HCT116 (cell line): Measurements from ENCODE around the gene GLT6D1. TPM values are rescaled to one million over a fixed set of nuclear protein-coding genes. Genes with fewer than 3 reads are reported as not detected.

Experiments used
- ATAC-seq: fragments of 200-7000 bp; cut with Tn5 transposase; 2 replicates; pipeline ENCODE4 v1.9.1; 2020; ENCODE audit warnings: mild to moderate bottlenecking, moderate library complexity
- BruUV-seq: library from RNA; stranded (reverse); fragments of 400-500 nt; replicated peaks from 2 replicates; lab custom pipeline; 2021; lab: Mats Ljungman, UMichigan
- CTCF ChIA-PET: fragments of 300-600 bp; sonication (Branson Sonifier 250); formaldehyde crosslinking; loops from one replicate; lab custom pipeline; 2021; ENCODE audit warnings: antibody characterized with exemption; lab: Charles Lee
- POLR2A ChIA-PET: fragments of 300-600, 350-600 bp; sonication (Branson Sonifier 250); formaldehyde crosslinking; loops from one replicate; lab custom pipeline; 2021; ENCODE audit warnings: antibody characterized with exemption; lab: Charles Lee
- RAD21 ChIA-PET, 2 experiments: fragments of 300-600 bp; sonication (Branson Sonifier 250); formaldehyde crosslinking; loops; one replicate each; lab custom pipeline; 2023; ENCODE audit warnings: low total read pairs in 2 of 2; ENCODE audit not compliant: uncharacterized antibody in 2 of 2, unreplicated experiment in 2 of 2, low non-redundant PET in 1 of 2; lab: Charles Lee
- DNase-seq: peaks from one replicate; pipeline ENCODE4 v3.0.0-alpha.2; 2010; ENCODE audit warnings: low read depth, low spot score
- H2AFZ ChIP-seq: fragments of 200-600 bp; shearing (Covaris generic), sonication (generic); 2 replicates; pipeline ENCODE4 v1.6.1; 2017; ENCODE audit warnings: low read depth, mixed run types, mixed read lengths, antibody characterized with exemption, low read length; ENCODE audit not compliant: poor library complexity, severe bottlenecking
- H3K27ac ChIP-seq: 2 replicates; pipeline ENCODE4 v1.5.1; 2012; ENCODE audit warnings: low read depth, low read length
- H3K27me3 ChIP-seq: fragments of 200-600 bp; sonication (generic); 2 replicates; pipeline ENCODE4 v1.6.1; 2016; ENCODE audit warnings: mixed run types, low read length, mixed read lengths; ENCODE audit not compliant: insufficient read depth
- H3K36me3 ChIP-seq, 2 experiments: fragments of 200-500 bp in 1 of 2; fragments of 200-600 bp in 1 of 2; sonication (Bioruptor generic) in 1 of 2; sonication (generic) in 1 of 2; 2 replicates each; pipeline versions ENCODE4 v1.5.1 to v1.6.1; 2014 to 2016; ENCODE audit warnings: low read length in 2 of 2, inconsistent platforms in 1 of 2, mixed read lengths in 1 of 2, mixed run types in 1 of 2; ENCODE audit not compliant: insufficient read depth in 2 of 2, control insufficient read depth in 1 of 2
- H3K4me1 ChIP-seq, 2 experiments: fragments of 200-600 bp in 1 of 2; sonication (generic) in 1 of 2; 2 replicates each; pipeline versions ENCODE4 v1.5.1 to v1.6.1; 2012 to 2017; ENCODE audit warnings: low read length in 2 of 2, inconsistent platforms in 1 of 2, mild to moderate bottlenecking in 1 of 2, mixed read lengths in 1 of 2, mixed run types in 1 of 2, moderate library complexity in 1 of 2; ENCODE audit not compliant: insufficient read depth in 2 of 2, control insufficient read depth in 1 of 2
- H3K4me2 ChIP-seq: fragments of 200-600 bp; sonication (generic); 2 replicates; pipeline ENCODE4 v1.6.1; 2017; ENCODE audit warnings: mixed run types, low read length, mixed read lengths
- H3K4me3 ChIP-seq, 2 experiments: fragments of 200-600 bp in 1 of 2; sonication (generic) in 1 of 2; replicated peaks in 1 of 2; 2 replicates each; pipeline ENCODE4 v1.5.1; 2011 to 2016; ENCODE audit warnings: low read length in 2 of 2, control low read depth in 1 of 2, low read depth in 1 of 2, mild to moderate bottlenecking in 1 of 2, mixed read lengths in 1 of 2, mixed run types in 1 of 2
- H3K79me2 ChIP-seq: fragments of 200-600 bp; sonication (generic); 2 replicates; pipeline ENCODE4 v1.6.1; 2017; ENCODE audit warnings: mild to moderate bottlenecking, mixed run types, low read length, moderate library complexity, mixed read lengths; ENCODE audit not compliant: insufficient read depth
- H3K9ac ChIP-seq: fragments of 200-600 bp; sonication (generic); 2 replicates; pipeline ENCODE4 v1.6.1; 2016; ENCODE audit warnings: low read length, mixed read lengths
- H3K9me2 ChIP-seq: fragments of 200-600 bp; sonication (generic), shearing (Covaris generic); 2 replicates; pipeline ENCODE4 v1.6.1; 2017; ENCODE audit warnings: mixed run types, mild to moderate bottlenecking, moderate library complexity; ENCODE audit not compliant: insufficient read depth
- H3K9me3 ChIP-seq, 2 experiments: fragments of 200-500 bp in 1 of 2; fragments of 200-600 bp in 1 of 2; sonication (Bioruptor generic) in 1 of 2; sonication (generic) in 1 of 2; 2 replicates each; pipeline ENCODE4 v1.6.1; 2014 to 2017; ENCODE audit warnings: low read length in 2 of 2, mixed read lengths in 2 of 2, inconsistent platforms in 1 of 2, low read depth in 1 of 2, mild to moderate bottlenecking in 1 of 2, mixed run types in 1 of 2, moderate library complexity in 1 of 2; ENCODE audit not compliant: control insufficient read depth in 1 of 2, insufficient read depth in 1 of 2
- H4K20me1 ChIP-seq: fragments of 200-600 bp; sonication (generic), shearing (Covaris generic); 2 replicates; pipeline ENCODE4 v1.6.1; 2017; ENCODE audit warnings: mixed run types, mild to moderate bottlenecking, moderate library complexity; ENCODE audit not compliant: insufficient read depth
- CBX3 ChIP-seq: IDR thresholded peaks from 2 replicates; pipeline ENCODE4 v1.6.1; 2012; ENCODE audit warnings: low read depth
- ELF1 ChIP-seq: IDR thresholded peaks from 2 replicates; pipeline ENCODE4 v1.6.1; 2012; ENCODE audit warnings: low read depth, borderline replicate concordance
- EZH2 ChIP-seq: fragments of 200-600 bp; sonication (generic); IDR thresholded peaks from 2 replicates; pipeline ENCODE4 v1.6.1; 2017; ENCODE audit warnings: antibody characterized with exemption, mixed run types
- EZH2phosphoT487 ChIP-seq: fragments of 200-600 bp; IDR thresholded peaks from 2 replicates; pipeline ENCODE4 v1.6.1; 2018; ENCODE audit warnings: antibody characterized with exemption, borderline replicate concordance
- FOSL1 ChIP-seq: IDR thresholded peaks from 2 replicates; pipeline ENCODE4 v1.6.1; 2012; ENCODE audit warnings: low read depth
- MAX ChIP-seq: IDR thresholded peaks from 2 replicates; pipeline ENCODE4 v1.6.1; 2012
- POLR2A ChIP-seq: IDR thresholded peaks from 2 replicates; pipeline ENCODE4 v1.7.0; 2011; ENCODE audit warnings: borderline replicate concordance; ENCODE audit not compliant: insufficient read depth, insufficient read length; ENCODE audit errors: extremely low read depth
- POLR2AphosphoS5 ChIP-seq: IDR thresholded peaks from 2 replicates; pipeline ENCODE4 v1.6.1; 2011; ENCODE audit warnings: mild to moderate bottlenecking, low read depth, low read length, moderate library complexity
- RAD21 ChIP-seq: IDR thresholded peaks from 2 replicates; pipeline ENCODE4 v1.6.1; 2012; ENCODE audit warnings: low read depth, mild to moderate bottlenecking
- SRF ChIP-seq: IDR thresholded peaks from 2 replicates; pipeline ENCODE4 v1.6.1; 2012; ENCODE audit warnings: low read depth
- YY1 ChIP-seq: IDR thresholded peaks from 2 replicates; pipeline ENCODE4 v1.6.1; 2011; ENCODE audit warnings: low read length, low read depth, moderate library complexity, mild to moderate bottlenecking; ENCODE audit not compliant: insufficient replicate concordance; ENCODE audit errors: extremely low read depth
- ZBTB33 ChIP-seq: IDR thresholded peaks from 2 replicates; pipeline ENCODE4 v1.6.1; 2011; ENCODE audit warnings: mild to moderate bottlenecking, low read length, moderate library complexity; ENCODE audit not compliant: insufficient replicate concordance; ENCODE audit errors: extremely low read depth
- ZNF274 ChIP-seq: fragments of 200-500 bp; sonication (Bioruptor generic); IDR thresholded peaks from 2 replicates; pipeline ENCODE4 v1.6.1; 2014; ENCODE audit warnings: mild to moderate bottlenecking, low read depth, low read length, inconsistent platforms
- intact Hi-C: fragments of 100-400 bp; cut with micrococcal nuclease; formaldehyde crosslinking; loops from 2 replicates; pipeline ENCODE4 v1.10.0; 2022
- total RNA-seq: library from RNA; stranded (reverse); gene quantifications from one replicate; pipeline ENCODE4 v1.2.1, GENCODE V29; 2021; ENCODE audit not compliant: unreplicated experiment

GLT6D1 gene
- total RNA-seq, 1 experiment from 2014 or later: not detected

GRCh38 chr9:135601988-135602387 lies 37.4 kb downstream of the GLT6D1 start:
- intact Hi-C loops: loop anchor here (2.0 to 10.0 kb wide), 5 partner anchors 123 to 680 kb away; partner anchors contain the start of genes OLFM1 and UBAC1
- no peaks in the 10 kb centered on the region for H3K9me2 ChIP-seq
- H3K27me3 ChIP-seq: no peaks in the 10 kb centered on the region
- H3K4me3 ChIP-seq: no peak overlapping the region
- DNase-seq: no peak
- H3K4me2 ChIP-seq: no peak overlapping the region
- H3K79me2 ChIP-seq: no peaks in the 10 kb centered on the region
- H3K9me3 ChIP-seq: no peaks in the 10 kb centered on the region
- H3K36me3 ChIP-seq: no peaks in the 10 kb centered on the region
- POLR2A ChIA-PET: no interaction called here
- peaks cover 0 to 4% of the 10 kb centered on the region in 2 experiments; a peak in 2 of 4 replicates for H3K4me1 ChIP-seq
- no TSS peak for BruUV-seq
- CTCF ChIA-PET: no interaction called here
- TF ChIP-seq ZNF274 (no peak), RAD21 (no peak), FOSL1 (no peak), EZH2 (no peak), ZBTB33 (no peak), SRF (no peak), CBX3 (no peak)
- ATAC-seq: no peak
- no peak overlapping the region for H2AFZ ChIP-seq
- RAD21 ChIA-PET: no interaction called here
- H4K20me1 ChIP-seq: no peaks in the 10 kb centered on the region
- no peak overlapping the region for H3K27ac ChIP-seq
- H3K9ac ChIP-seq: no peak overlapping the region

GRCh38 chr9:135600296-135600817 lies 39.0 kb downstream of the GLT6D1 start:
- ChIA-PET RAD21 (no interaction called here), POLR2A (no interaction called here), CTCF (no interaction called here)
- Histone ChIP-seq H3K36me3 (no peaks in the 10 kb centered on the region), H3K9me3 (no peaks in the 10 kb centered on the region), H4K20me1 (no peaks in the 10 kb centered on the region), H3K4me3 (no peak overlapping the region), H3K27me3 (peaks cover 6% of the 10 kb centered on the region; the same call in 1 of the 2 replicates), H3K4me2 (no peak overlapping the region), H3K79me2 (no peaks in the 10 kb centered on the region), H2AFZ (no peak overlapping the region), H3K9me2 (no peaks in the 10 kb centered on the region), H3K27ac (no peak overlapping the region), H3K4me1 (peaks cover 0 to 4% of the 10 kb centered on the region in 2 experiments; a peak in 2 of 4 replicates), H3K9ac (no peak overlapping the region)
- no peak for ATAC-seq
- intact Hi-C loops: loop anchor here (5.0 to 10.0 kb wide), 4 partner anchors 124 to 682 kb away; partner anchors contain the start of gene UBAC1
- DNase-seq: no peak
- TF ChIP-seq POLR2A (no peak), ZNF274 (no peak), SRF (no peak), EZH2phosphoT487 (no peak), POLR2AphosphoS5 (no peak), ELF1 (no peak), YY1 (no peak), RAD21 (no peak), MAX (no peak), EZH2 (no peak)
- no TSS peak for BruUV-seq
